GM21619 (cell line): ENCODE results near the gene PTPRG.

Source experiments
- ATAC-seq: cut with Tn5 transposase; IDR thresholded peaks from one replicate; pipeline ENCODE4 v1.9.1; 2021; ENCODE audit not compliant: unreplicated experiment

PTPRG gene

DNA sequence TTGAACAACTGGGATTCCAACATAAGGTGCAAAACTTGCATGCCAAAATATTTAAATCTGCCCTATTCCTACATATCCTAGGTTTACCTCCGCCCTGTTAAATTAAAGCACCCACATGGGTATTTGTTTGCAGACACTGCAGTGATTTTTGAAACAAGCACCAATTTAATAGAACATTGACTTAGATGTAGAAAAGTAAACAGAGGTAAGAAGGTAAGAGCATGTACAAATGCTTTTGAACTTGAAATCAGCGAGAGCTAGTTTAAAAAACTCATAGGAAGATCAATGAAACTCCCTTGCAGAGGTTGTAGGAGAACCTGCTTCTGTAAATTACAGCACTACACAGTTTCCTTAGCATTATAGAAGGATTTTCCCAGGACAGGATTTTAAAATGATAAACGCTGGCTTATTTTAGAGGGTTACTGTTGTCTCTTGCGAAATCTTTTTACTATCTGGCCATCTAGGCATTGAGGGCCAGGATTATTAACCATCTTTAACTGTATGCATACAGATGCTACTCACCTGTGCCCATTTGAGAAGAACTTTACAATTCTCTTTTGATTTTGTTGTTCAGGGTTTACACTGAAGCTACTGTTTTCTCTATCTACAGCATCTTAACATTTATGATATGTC, 527.2 kb downstream of the PTPRG start:
- ATAC-seq = no peak

DNA sequence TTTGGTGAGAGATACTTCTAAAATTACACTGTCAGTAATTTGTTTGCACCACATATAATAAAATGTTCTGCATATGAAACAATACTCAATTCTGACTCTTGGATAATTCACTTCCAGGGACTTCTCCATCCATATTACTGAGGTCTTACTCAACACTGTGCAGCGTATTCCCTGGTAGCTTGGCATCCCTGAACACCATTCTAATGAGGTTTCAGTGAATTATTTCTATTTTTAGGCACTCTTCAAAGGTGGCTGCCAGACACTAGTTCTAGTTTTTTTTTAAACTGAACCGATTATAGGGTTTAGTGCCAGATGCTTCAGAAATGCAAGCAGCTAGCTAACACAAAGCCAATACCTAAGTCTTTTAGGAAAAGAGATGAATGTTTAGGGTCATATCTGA, 528.7 kb downstream of the PTPRG start:
- no peak for ATAC-seq

DNA sequence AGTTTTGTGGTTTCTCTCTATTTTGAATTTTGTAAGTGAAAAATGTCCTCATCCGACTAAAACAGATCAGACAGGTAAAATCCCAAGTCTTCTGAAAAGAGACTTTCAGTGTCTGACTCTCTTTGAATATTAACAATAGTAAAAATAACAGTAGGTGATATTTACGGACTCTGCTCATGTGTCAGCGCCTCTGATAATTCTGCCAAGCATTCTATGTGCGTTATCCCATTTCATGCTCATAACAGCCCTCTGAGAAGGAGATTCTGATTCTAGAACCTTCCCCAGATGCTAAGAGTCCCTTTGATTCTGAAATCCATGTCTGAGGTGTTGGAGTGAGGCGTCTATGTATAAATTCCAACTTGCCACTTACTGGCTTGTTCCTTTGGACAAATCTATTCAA, 529.1 kb downstream of the PTPRG start:
- ATAC-seq = no peak

DNA sequence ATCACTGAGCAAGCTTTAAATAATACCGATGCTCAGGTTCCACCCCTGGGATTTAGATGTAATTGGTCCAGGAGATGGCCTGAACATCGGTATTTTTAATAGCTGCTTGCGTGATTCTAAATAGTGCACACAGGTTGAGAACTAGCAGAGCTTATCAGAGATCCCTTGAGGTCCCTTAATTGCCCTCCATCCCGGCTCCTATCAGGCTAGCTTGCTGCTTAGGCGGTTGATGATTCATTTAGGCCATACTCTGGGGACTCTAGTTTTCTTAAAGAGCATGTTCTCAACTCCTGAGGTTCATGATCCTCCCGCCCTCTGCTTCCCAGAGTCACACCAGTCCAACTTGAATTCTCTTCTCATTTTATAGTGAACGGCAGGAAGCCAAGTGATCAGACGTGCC, 531.7 kb downstream of the PTPRG start:
- ATAC-seq = no peak

DNA sequence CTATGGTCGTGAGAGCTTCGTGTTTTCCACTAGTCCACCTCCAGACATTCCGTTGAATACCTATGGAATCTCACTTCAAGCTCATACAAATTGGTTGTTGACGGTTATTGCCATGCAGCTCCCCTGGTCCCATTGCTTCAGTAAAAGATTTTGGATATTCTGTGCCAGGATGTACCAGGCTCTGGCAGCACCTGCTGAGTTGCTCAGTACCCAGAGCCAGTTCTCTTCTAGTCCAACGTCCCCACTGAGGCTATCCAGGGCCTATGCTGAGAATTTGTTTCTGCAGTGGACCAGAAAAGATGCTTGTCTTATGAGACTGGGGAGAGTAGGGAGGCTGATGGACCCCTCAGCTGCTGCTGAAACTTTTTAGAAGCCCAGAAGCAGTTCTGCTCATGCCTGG, 533.1 kb downstream of the PTPRG start:
- no peak for ATAC-seq

DNA sequence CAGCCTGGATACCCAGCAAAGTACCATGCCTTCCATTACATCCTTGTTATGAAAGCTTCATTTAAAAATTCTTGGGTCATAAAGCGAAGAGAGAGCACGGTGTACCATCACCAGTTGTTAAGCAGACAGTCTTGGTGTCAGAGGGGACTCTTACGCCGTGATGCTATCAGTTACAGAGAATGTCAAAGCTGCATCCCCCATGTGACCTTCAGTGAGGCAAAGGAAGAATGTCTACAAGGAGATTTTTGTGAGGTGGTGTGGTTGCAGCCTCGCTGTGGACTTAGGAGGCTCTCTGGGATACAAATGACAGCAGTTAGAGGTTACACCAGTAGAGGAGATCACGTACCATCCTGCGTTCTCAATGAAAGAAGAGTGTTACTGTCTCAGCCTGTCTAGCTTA, 533.7 kb downstream of the PTPRG start:
- no peak for ATAC-seq

DNA sequence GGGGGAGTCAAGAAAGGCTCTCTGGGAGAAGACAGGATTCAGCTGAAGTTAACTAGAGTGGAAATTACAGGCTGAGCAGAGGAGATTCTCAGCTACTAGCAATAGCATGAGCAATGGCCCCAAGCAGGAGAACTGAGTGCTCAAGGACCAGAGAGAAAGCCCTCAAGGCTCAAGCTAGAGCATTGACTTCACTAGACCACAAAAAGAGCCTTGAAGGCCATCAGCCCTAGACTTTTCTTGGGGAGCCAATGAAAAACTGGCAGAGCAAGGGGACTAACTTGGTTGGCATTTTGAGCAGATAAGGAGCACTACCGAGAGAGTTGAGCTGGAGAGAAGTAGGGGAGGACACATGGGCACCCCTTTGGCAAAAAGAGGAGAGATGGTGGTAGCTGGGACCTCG, 534.4 kb downstream of the PTPRG start:
- no peak for ATAC-seq

DNA sequence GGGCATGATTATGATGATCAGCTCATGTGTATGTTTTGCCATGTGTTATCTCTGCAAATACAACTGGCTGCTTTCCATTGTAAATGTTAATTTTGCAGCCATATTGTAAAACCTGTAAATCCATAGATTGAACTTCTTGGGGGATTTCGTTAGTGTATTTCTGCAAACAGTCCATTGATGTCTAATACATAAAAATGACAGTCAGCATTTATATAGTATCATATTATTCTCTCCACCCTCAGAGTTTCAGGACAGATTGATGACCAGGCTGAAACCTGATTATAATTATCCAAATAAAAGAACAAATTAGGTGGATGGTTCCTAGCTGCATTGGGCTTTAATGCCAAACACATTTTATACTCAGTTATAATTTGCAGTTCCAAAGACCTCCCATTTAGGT, 535.1 kb downstream of the PTPRG start:
- no peak for ATAC-seq

DNA sequence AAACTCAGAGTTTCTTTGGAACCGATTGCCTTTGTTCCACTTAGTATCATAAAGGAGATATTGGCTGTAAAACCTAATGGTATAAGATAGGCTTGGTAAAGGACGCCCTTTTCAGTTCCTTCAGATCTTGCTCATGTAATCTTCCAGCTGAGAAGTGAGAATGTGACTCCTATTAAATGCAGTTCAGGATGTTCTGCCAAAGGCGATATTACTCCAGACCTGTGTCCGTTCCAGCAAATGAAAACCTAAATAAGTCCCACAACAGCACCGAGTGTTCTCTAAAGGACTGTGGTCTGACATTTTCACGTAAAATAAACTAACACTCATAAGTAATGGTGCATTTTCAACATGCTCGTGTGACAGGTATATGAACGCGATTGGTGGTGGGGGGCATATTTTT, 535.8 kb downstream of the PTPRG start:
- no peak for ATAC-seq

DNA sequence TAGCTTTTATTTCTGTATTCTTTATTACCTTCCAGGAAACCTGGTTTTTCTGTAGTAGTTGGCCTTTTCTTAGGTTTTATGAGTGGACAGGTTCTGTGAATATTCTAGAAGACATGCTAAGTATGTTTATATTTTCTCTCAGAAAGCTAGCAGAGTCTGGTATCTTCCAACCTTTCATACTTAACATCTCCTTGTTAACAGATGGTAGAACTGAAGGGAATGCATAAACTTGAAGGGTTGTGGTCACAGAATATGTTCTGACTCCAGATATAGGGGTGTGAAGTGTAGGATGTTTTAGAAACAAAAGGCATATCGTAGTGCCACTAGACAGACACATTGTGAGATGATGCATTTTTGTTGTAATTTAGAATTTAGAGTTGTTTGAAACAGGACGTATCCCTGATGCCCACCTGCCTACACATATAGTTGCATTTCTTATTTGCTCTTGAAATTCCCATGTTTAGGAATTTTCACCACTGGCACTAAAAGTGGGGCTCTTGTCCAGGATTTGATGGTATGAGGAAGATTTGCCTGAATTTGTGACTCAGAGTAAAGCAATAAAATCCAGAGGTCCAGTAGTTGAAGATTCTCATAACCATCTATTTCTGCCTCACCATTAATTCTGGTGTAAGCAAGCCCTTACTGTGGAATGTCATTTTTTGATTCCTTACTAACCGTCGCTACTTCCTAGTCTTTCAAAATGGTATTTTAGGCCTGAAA, 537.4 kb downstream of the PTPRG start:
- no peak for ATAC-seq

DNA sequence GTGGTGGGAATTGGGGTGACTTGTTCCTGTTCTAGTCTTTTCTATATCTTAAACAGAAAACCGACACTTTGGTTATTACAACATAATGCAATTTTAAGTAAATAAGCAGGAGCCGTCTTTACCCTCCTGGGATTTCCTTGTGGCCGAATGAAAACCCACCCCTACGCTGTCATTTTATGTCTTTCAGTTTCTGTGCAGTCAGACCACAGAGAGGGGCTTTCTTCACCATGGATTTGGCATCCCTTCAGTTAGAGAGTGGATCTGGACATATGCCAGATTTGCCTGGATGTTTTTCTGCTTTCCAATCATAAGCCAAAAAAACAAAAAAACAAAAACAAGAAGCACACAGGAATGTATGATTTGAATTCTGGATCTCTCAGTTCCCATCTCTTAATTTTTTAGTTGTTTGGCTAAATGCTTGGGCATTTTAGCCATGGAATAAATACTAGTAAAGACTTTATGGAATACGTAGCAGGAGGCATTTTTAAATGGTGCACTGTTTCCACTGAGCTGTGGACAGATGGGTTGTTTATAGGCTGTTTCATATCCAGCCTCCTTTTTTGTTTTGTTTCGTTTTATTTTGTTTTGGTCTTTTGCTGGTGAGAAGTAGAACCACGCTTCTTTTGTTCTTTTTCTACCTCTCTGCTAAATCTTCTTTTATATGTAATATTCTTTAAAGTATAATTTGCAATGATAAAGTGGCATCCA, 539.1 kb downstream of the PTPRG start:
- ATAC-seq = no peak

DNA sequence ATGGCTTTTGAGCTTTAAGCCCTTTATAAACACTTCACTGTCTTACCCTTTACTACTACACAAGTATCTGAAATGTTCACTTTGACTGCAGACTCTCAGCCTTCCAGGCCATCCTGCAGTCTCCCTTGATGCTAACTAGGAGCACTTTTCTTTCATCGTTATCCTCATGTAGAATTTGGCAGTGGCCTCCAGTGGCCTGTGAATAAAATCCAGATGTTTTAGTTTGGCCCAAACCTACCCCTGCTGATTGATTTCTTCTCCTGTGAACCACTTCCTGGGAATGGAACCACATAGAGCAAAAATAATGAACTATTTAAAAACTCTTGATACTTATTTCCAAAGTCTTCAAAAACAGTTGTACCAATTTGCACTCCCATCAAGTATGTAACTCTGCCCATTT, 540.1 kb downstream of the PTPRG start:
- ATAC-seq = no peak

DNA sequence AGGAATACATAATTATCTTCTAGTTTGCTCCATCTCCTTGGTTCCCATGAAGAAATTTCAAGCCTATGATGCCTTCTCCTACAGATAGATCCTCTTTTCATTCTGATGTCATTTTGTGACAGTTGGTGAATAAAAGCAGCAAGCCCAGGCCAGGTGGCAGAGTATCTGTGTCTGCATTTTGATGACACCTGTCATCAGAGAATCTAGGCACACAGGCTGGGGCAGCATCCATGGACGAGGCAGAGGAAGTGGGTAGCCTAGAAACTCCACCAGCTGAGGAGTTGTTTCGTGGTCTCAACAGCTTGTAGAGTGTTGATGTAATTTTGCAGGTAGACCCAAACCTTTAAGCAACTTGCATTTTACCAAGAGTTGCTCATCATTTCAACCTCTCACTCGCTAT, 542.2 kb downstream of the PTPRG start:
- ATAC-seq = no peak

DNA sequence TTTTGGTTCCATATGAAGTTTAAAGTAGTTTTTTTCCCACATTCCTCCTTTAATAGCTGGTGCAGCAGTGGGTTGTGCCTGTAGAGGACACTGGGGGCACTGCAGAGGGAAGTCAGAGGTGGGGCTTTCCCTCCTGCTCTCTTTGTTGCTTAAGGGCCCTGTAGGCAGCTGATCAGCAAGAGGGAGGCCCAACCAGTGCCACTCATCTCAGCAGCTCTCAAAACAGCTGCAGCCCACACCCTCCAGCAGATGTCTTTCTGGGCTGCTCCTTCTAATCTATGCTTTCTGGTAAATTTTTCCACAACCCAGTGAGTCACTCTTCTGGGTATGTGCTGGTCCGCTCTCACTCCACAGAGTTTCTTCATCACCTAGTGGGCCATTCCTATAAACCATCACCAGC, 548.2 kb downstream of the PTPRG start:
- no peak for ATAC-seq

DNA sequence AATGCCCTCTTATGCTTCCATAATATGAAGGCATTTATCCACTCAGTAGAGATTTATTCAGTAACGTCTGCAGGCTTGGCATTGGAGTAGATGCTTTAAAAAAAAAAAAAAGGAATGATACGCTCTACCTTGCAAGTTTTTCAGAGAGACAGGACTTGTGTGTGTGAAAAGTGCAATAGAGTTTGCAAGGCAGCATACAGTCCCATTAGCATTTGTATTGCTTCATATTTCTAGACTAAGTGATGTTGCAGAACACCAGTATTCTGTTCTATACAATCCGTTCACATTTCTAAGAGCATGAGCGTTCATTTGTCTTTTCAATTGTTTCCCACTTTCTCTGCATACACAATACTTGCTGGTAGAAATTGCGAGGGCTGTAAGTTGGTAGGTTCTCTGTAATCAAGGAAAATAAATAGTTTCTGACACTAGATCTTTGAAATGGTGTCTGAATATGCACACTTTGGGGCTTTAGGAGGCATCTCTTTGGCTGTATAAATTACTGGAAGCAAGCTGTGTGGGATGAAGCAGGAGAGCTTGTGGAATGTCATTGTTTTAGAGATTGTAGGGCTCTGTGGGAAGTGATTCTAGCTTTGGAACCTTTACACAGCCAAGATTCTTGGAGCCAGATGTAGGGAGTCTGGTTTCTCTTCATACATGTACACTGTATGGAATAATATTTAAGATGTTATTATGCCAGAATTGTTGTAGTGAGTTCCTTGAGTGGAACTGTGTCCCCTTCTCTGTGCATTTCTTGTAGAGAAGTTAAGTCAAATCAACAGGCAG, 549.3 kb downstream of the PTPRG start:
- ATAC-seq = no peak

DNA sequence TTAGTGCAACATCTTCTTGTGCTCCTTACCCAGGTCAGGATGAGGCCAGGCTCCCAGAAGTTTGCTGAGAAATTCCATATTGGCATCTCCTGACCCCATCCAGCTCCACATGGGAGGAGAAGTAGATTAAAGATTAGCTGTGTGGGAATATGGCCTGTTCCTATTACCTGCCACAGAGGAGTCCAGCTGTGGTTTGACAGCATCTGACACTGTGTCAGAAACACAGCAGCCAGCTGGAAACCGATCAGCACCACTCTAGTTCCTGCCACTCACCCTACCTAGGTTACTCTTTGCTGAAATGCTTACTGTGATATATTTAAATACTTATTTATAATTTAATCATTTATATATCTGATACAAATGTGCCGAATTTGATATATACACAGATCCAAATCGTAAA, 551.7 kb downstream of the PTPRG start:
- ATAC-seq = no peak

DNA sequence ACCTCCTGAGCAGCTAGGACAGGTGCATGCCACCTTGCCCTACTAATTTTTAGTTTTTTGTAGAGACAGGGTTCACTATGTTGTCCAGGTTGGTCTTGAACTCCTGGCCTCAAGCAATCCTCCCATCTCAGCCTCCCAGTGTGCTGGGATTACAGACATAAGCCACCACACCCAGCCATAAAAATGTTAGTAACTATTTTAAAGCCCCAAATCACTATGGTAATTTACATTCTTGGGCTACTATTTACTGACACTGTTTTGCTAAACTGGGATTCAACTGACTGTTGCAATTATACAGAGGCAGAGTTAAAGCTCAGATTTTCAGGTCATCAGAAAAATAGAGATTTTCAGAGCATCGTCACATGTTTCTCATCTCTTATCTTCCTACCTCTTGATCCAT, 553.4 kb downstream of the PTPRG start:
- no peak for ATAC-seq

DNA sequence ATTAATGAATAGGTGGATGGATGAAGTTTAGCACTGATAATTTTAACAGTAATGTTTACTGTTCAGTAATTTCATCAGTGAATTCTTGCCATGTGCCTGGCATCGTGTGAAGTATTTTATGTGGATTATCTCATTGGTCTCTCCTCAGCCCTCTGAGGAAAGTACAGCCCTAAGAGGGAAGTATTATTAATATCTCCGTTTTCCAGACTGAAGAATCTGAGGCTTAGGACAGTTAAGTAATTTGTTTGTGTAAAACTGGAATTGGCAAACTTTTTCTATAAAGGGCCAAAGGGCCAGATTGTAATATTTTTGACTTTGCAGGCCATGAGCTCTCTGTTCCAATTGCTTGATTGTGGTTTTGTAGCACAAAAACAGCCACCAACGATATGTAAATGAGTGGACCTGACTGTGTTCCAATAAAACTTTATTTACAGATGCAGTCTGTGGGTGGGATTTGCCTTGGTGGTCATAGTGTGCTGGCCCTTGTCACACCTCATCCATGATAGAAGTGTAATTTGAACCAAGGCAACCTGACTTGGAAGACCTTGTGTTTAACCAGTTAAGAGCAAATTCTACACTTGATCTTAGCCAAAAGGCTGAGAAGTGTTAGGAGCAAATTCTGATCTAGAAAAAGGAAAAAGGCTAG, 556.7 kb downstream of the PTPRG start:
- ATAC-seq = no peak

DNA sequence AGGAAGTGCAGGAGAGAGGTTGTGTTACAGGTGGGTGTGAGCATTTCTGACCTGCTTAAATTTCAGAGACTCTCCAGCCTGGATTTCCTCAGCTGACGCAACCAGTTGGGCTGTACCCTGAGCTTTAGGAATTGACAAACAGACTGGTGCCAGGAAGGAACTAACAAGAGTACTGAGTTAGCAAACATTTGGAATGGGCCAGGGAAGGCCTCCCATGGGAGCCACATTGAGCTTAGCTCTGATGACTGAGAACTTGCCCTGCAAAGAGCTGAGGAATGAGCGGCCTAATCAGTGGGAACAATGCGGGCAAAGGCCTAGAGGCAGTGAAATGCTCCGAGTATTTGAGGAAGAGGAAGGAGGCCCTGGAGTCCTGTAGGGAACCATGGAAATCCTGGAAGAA, 557.8 kb downstream of the PTPRG start:
- no peak for ATAC-seq

DNA sequence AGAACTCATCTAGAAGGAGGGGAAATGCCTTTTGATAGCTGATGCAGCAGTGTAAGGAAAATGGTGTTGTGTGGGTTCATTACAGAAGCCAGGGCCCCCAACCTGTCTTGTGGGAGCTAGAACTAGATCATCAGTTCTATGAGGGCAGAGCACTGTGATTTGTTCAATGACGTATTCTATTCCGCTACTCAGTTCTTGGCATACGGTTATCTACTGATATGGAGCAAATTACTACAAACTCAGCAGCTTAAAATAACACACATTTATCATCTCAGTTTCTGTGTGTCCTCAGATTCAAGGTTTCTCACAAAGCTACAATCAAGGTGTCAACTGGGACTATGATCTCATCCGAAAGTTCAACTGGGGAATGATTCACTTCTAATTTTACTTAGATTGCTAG, 561.4 kb downstream of the PTPRG start:
- no peak for ATAC-seq

DNA sequence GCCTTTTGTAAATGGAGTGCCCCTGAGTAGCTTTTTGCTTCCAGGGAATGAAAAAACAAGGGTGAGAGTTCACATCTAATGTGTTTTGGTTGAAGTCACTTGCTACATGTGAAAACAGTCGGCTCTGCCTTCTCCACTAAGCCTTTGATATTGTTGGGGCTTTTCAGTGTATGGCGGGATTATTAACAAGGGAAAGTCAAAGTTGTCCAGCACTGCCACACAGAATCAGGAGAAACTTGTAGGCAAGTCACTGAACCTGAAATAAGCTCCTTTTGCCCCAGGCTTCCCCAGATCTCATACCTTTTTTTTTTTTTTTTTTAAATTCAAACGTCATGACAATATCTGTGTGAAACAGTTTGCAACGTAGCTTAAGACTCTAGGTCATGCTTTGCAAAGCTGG, 564.0 kb downstream of the PTPRG start:
- no peak for ATAC-seq
